ENCODE data around the gene OSMR. TPM values are rescaled to one million over a fixed set of nuclear protein-coding genes. Genes with fewer than 3 reads are reported as not detected.

OSMR gene
- 61.6 TPM for total RNA-seq
- long read RNA-seq, full-length matches to known transcripts: 1 of 31 reads
- long read RNA-seq, partial matches to known transcripts: 4 of 31 reads
- long read RNA-seq, other reads (novel, unspliced or antisense): 26 of 31 reads

GRCh38 chr5:38845526-38846378, at the start of gene OSMR:
TSS of gene OSMR (plus strand) at chr5:38846012. CDS start at chr5:38869045, 23,033 bp downstream.
- Histone ChIP-seq H3K4me1 (peaks cover 20% of the 10 kb centered on the region), H3K27ac (peak within 1 kb of the TSS; percentile 94), H3K27me3 (ENCODE audit: low read depth) (peaks cover 6% of the 10 kb centered on the region), H3K9me3 (no peaks in the 10 kb centered on the region), H3K4me3 (peak within 1 kb of the TSS; percentile 69), H3K36me3 (no peaks in the 10 kb centered on the region)
- DNase-seq (peak; percentile 93), ATAC-seq (peak; percentile 97 to 98)
- intact Hi-C loops (cut with DNase I): no loop called here
- TF ChIP-seq, protein P1, sequence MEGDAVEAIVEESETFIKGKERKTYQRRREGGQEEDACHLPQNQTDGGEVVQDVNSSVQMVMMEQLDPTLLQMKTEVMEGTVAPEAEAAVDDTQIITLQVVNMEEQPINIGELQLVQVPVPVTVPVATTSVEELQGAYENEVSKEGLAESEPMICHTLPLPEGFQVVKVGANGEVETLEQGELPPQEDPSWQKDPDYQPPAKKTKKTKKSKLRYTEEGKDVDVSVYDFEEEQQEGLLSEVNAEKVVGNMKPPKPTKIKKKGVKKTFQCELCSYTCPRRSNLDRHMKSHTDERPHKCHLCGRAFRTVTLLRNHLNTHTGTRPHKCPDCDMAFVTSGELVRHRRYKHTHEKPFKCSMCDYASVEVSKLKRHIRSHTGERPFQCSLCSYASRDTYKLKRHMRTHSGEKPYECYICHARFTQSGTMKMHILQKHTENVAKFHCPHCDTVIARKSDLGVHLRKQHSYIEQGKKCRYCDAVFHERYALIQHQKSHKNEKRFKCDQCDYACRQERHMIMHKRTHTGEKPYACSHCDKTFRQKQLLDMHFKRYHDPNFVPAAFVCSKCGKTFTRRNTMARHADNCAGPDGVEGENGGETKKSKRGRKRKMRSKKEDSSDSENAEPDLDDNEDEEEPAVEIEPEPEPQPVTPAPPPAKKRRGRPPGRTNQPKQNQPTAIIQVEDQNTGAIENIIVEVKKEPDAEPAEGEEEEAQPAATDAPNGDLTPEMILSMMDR (IDR thresholded peaks at IDR 0.05): no peak

- no peaks in the 10 kb centered on the region for H3K9me3 ChIP-seq
- H3K27ac ChIP-seq: peak overlapping the region; percentile 39
- intact Hi-C loops (cut with DNase I): no loop called here
- no peaks in the 10 kb centered on the region for H3K27me3 ChIP-seq (ENCODE audit: low read depth)
- DNase-seq: no peak
- H3K36me3 ChIP-seq: no peaks in the 10 kb centered on the region
- no peak overlapping the region for H3K4me3 ChIP-seq
- H3K4me1 ChIP-seq: peaks cover 18% of the 10 kb centered on the region
- TF ChIP-seq, protein P1 (IDR thresholded peaks at IDR 0.05): no peak
- ATAC-seq: peak; percentile 47 to 79
These were observed 49.1 kb upstream of the OSMR start for GRCh38 chr5:38796742-38797108.

- H3K27ac ChIP-seq: no peak overlapping the region
- DNase-seq: no peak
- TF ChIP-seq, protein P1 (IDR thresholded peaks at IDR 0.05): no peak
- H3K36me3 ChIP-seq: no peaks in the 10 kb centered on the region
- no peak overlapping the region for H3K4me3 ChIP-seq
- intact Hi-C loops (cut with DNase I): no loop called here
- no peaks in the 10 kb centered on the region for H3K9me3 ChIP-seq
- peaks cover 18% of the 10 kb centered on the region for H3K4me1 ChIP-seq
- ATAC-seq: no peak
- H3K27me3 ChIP-seq (ENCODE audit: low read depth): no peaks in the 10 kb centered on the region
These were observed 48.0 kb upstream of the OSMR start for GRCh38 chr5:38797838-38798237.

DNA sequence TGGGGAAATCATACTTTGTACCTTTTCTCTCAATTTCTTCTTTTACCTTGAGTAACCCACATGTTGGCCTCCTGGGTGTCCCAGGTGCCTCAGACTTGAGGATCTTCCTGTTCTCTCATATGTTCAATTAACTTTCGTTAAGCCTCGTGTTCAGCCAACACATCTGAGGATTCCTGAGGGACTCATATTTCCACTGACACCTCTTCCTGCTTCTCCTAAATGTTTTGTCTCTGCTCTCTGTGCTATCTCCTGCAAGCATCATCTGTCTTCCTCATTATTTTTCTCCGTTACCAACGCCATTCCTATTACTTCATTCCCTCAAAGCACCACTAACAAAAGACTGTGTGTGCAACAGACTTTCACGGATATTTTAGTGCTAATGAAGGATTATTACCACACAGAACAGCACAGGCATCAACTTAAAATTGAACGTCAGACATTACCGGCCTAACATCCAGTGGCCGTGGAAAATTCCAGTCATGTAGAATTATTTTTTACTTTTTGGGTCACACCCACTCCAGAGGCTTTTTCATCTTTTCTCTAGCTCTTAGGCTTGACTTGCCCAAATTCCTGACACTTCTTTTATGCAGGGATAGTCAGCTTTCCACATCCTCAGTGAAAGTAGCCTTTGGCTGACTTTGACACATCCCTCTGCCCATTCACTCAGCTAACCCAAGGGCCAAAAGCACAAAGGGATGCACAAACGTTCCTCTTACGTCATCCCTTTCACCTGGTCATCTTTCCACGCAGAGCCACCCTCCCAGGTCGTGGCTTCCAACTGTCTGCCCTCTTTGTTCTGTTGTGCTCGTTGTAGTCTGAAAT, 46.0 kb upstream of the OSMR start:
- no peak for DNase-seq
- ATAC-seq: no peak
- intact Hi-C loops (cut with DNase I): no loop called here
- TF ChIP-seq, protein P1 (IDR thresholded peaks at IDR 0.05): no peak
- Histone ChIP-seq H3K36me3 (no peaks in the 10 kb centered on the region), H3K27me3 (ENCODE audit: low read depth) (no peaks in the 10 kb centered on the region), H3K4me3 (no peak overlapping the region), H3K9me3 (no peaks in the 10 kb centered on the region), H3K4me1 (peaks cover 18% of the 10 kb centered on the region), H3K27ac (peak overlapping the region; percentile 19)

DNA sequence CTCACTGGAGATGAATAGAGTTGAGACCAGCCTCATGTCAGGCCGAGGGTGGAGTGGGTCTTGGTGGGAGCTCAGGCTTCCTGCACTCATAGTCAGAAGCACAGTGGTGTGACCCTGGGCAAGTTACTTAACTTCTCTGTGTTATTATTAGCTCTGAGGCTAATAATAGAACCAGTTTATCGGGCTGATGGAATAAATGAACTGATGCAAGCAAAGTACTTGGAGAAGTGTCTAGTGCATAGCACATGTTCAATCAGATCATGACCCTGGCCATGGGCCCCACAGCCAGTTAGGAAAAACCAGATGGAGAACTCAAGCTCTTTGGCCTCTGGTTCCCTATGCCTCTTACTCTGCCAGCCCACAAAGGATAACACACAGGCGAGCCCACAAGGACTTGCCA, 45.3 kb upstream of the OSMR start:
- Histone ChIP-seq H3K27ac (no peak overlapping the region), H3K36me3 (no peaks in the 10 kb centered on the region), H3K9me3 (no peaks in the 10 kb centered on the region), H3K4me1 (peaks cover 13% of the 10 kb centered on the region), H3K4me3 (no peak overlapping the region), H3K27me3 (ENCODE audit: low read depth) (no peaks in the 10 kb centered on the region)
- intact Hi-C loops (cut with DNase I): no loop called here
- peak; percentile 38 to 40 for ATAC-seq
- DNase-seq: no peak
- TF ChIP-seq, protein P1 (IDR thresholded peaks at IDR 0.05): no peak
